Neural progenitor cell (in vitro differentiated cells): ENCODE measurements around the gene KIF26A.

Experiments used
- EZH2 ChIP-seq: fragments of 200-600 bp; sonication (generic); IDR thresholded peaks from 2 replicates; pipeline ENCODE4 v1.6.1; 2017; ENCODE audit warnings: antibody characterized with exemption, mild to moderate bottlenecking, moderate library complexity
- EZH2phosphoT487 ChIP-seq: fragments of 200-600 bp; sonication (generic); IDR thresholded peaks from 2 replicates; pipeline ENCODE4 v1.6.1; 2017; ENCODE audit warnings: antibody characterized with exemption
- TF ChIP-seq, protein P1 (sequence below): fragments of 200-600 bp; sonication (generic); IDR thresholded peaks from 2 replicates; pipeline ENCODE4 v1.5.1; 2017; ENCODE audit warnings: antibody characterized with exemption, mild to moderate bottlenecking

DNA sequence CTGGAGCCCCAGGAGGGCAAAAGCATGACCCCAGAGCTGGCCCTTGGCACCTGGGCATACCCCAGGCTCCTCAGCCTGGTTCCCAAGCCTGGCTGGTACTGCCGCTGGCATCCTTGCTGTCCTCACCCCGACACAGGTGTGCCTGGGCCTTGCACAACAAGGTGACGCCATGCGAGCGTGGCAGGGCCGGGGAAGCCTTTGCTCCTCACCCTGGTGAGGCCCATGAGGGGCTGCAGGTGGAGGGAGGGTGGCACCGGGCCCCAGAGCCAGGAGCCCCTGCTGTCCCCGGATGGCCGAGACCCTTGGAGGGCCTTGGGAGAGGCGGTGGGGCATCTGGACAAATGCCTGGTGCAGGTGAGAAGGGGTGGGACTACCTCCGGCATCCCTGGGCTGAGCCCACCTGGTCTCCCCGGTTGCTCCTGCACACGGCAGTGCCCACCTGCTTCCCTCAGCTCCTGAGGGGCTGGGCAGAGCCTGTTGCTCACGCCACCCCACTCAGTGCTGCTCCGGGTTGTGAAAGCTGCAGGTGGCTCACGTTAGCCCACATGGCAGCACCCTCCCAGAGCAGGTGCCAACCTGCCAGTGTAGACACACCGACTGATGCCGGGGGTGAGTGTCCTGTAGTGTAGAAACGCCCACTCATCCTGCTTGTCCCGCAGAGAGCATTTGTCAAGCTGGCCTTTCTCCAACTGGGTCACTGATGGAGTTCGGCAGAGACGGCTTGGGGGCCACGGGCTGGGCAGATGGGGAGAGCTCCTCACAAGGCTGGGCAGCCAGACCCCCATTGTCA is 24.6 kb upstream of the KIF26A start:
- TF ChIP-seq EZH2 (no peak), EZH2phosphoT487 (no peak)
- TF ChIP-seq, protein P1, sequence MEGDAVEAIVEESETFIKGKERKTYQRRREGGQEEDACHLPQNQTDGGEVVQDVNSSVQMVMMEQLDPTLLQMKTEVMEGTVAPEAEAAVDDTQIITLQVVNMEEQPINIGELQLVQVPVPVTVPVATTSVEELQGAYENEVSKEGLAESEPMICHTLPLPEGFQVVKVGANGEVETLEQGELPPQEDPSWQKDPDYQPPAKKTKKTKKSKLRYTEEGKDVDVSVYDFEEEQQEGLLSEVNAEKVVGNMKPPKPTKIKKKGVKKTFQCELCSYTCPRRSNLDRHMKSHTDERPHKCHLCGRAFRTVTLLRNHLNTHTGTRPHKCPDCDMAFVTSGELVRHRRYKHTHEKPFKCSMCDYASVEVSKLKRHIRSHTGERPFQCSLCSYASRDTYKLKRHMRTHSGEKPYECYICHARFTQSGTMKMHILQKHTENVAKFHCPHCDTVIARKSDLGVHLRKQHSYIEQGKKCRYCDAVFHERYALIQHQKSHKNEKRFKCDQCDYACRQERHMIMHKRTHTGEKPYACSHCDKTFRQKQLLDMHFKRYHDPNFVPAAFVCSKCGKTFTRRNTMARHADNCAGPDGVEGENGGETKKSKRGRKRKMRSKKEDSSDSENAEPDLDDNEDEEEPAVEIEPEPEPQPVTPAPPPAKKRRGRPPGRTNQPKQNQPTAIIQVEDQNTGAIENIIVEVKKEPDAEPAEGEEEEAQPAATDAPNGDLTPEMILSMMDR: no peak
